ENCODE measurements around the gene RNF130. TPM values are rescaled to one million over a fixed set of nuclear protein-coding genes. Genes with fewer than 3 reads are reported as not detected.

The RNF130 gene
- total RNA-seq, 2 experiments from 2014 or later, result 4.0 to 5.5 TPM

- peaks cover 12% of the 10 kb centered on the region for H3K36me3 Mint-ChIP-seq (ENCODE audit: low read depth)
- peaks cover 17% of the 10 kb centered on the region for H3K4me1 Mint-ChIP-seq (ENCODE audit: low read depth)
- H3K27ac Mint-ChIP-seq, result no peak overlapping the region
- H3K9me3 Mint-ChIP-seq (ENCODE audit: insufficient read depth), result no peaks in the 10 kb centered on the region
- H3K4me3 Mint-ChIP-seq, result peak overlapping the region; percentile 79
- ChIA-PET POLR2A (interaction anchor here (1.1 kb wide), 1 partner anchor 72 kb away, joined by 3 read pairs; no protein-coding TSS in a partner anchor), CTCF (interaction anchor here (0.6 to 1.9 kb wide), 7 partner anchors 8 to 183 kb away, joined by 3 to 9 read pairs (median 4); no protein-coding TSS in a partner anchor)
- DNase-seq, result no peak
- no peaks in the 10 kb centered on the region for H3K27me3 Mint-ChIP-seq (ENCODE audit: low read depth)
- no peak for ATAC-seq
Observed at GRCh38 chr5:179908528-179908927, 163.0 kb downstream of the RNF130 start.

DNA sequence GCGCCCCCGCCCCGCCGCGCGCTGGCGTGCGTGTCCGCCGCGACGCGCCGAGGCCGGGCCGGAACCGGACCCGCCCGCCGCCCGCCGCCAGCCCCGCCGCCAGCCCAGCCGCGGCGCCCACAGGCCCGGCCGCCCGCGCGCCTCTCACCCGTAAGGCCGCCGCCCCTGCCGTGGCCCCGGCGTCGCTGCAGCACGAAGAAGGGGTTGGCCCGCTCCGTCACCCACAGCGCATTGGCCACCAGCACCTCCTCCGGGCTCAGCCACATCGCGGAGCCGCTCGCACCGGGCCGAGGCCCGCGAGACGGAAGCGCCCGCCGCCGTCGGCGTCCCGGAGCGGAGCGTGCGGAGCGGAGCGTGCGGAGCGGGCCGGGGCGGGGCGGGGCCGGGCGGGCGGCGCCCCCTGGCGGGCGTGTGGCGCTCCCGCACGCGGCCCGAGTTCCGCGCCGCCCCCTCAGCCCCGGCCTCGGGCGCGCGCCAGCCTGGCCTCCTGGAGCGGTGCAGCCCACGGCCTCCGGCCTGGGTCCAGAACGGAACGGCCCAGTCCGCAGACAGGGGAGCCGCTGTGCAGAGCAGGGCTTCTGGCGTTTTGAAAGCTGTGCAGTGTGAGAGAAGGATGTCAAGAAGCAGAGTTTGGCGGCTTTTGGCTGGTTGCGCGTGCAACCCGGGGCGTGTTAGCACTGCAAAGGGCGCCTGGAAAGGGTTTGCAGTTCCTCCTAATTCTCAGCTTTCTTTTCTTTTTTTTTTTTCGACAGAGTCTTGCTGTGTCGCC is 163.8 kb downstream of the RNF130 start, which contains the start of gene TBC1D9B:
TBC1D9B (minus strand) TSS at position 342 of the 769 bp plus-strand sequence; CDS start at position 266, 76 bp downstream.
- CTCF ChIA-PET, result interaction anchor here (0.6 to 1.9 kb wide), 9 partner anchors 8 to 184 kb away, joined by 3 to 13 read pairs (median 4); no protein-coding TSS in a partner anchor
- Mint-ChIP-seq H3K27ac (peak within 1 kb of the TSS; percentile 80), H3K9me3 (ENCODE audit: insufficient read depth) (no peaks in the 10 kb centered on the region), H3K36me3 (ENCODE audit: low read depth) (peaks cover 18% of the 10 kb centered on the region), H3K27me3 (ENCODE audit: low read depth) (no peaks in the 10 kb centered on the region), H3K4me1 (ENCODE audit: low read depth) (peaks cover 17% of the 10 kb centered on the region), H3K4me3 (peak within 1 kb of the TSS; percentile 85)
- ATAC-seq, result peak; percentile 93
- POLR2A ChIA-PET, result interaction anchor here (0.8 to 1.1 kb wide), 2 partner anchors 71 to 284 kb away, joined by 3 read pairs; partner anchors contain the start of gene HNRNPH1
- DNase-seq, result peak; percentile 63

DNA sequence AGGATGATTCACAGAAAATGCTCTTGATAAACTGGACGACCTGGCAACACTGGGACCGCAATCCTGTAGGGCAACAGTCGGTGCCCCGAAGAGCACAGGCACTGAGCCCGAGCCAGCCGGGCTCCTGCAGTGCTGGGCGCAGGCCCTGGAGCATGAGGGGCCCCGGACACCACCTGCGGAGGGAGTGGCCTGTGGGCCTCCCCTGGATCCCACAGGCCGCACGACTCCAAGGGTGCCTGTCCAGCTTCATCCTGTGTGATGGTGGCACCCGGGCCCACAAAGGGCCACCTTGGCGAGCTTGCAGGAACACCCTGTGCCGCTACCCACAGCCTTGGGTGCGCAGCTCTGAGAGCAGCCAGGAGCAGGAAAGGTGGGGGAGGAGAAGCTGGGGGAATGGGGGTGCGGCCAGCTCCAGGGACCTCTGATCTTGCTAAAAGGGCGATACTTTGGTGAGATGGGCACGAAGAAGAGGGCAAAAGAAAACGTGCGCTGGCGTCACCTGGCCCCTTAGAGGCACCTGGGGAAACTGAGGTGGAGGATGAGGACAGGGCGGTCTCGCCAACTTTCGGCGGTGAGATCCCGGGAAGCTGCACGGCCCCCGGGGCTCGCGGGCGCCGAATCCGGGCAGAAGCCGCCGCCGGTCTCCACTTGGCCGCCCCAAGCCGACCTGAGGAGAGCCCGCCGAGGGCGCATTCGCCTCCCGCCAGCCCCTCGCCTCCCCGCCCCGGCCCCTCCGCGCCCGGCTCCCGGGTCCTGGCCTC is 164.6 kb downstream of the RNF130 start:
- ATAC-seq, result peak; percentile 39
- CTCF ChIA-PET, result interaction anchor here (1.1 to 2.2 kb wide), 4 partner anchors 69 to 185 kb away, joined by 3 to 13 read pairs (median 6); no protein-coding TSS in a partner anchor
- peak overlapping the region; percentile 80 for H3K27ac Mint-ChIP-seq

GRCh38 chr5:179906294-179906794 is 165.2 kb downstream of the RNF130 start:
- no peak overlapping the region for H3K27ac Mint-ChIP-seq
- DNase-seq, result no peak
- POLR2A ChIA-PET, result interaction anchor here (1.2 to 1.3 kb wide), 2 partner anchors 8 to 104 kb away, joined by 3 to 4 read pairs; no protein-coding TSS in a partner anchor
- ATAC-seq, result no peak
- peaks cover 21% of the 10 kb centered on the region for H3K36me3 Mint-ChIP-seq (ENCODE audit: low read depth)
- peaks cover 17% of the 10 kb centered on the region for H3K4me1 Mint-ChIP-seq (ENCODE audit: low read depth)
- H3K4me3 Mint-ChIP-seq, result peak overlapping the region; percentile 85
- CTCF ChIA-PET, result interaction anchor here (1.1 to 2.2 kb wide), 3 partner anchors 68 to 143 kb away, joined by 3 to 13 read pairs (median 7); no protein-coding TSS in a partner anchor
- H3K27me3 Mint-ChIP-seq (ENCODE audit: low read depth), result no peaks in the 10 kb centered on the region
- H3K9me3 Mint-ChIP-seq (ENCODE audit: insufficient read depth), result no peaks in the 10 kb centered on the region

More for the DNA sequence above, 164.6 kb downstream of the RNF130 start:
- Mint-ChIP-seq H3K9me3 (ENCODE audit: insufficient read depth) (no peaks in the 10 kb centered on the region), H3K27me3 (ENCODE audit: low read depth) (no peaks in the 10 kb centered on the region), H3K4me3 (peak overlapping the region; percentile 85), H3K36me3 (ENCODE audit: low read depth) (peaks cover 20% of the 10 kb centered on the region), H3K4me1 (ENCODE audit: low read depth) (peaks cover 17% of the 10 kb centered on the region)
- POLR2A ChIA-PET, result interaction anchor here (0.7 to 1.3 kb wide), 4 partner anchors 8 to 284 kb away, joined by 3 to 4 read pairs (median 3); partner anchors contain the start of gene HNRNPH1
- DNase-seq, result peak; percentile 45

GRCh38 chr5:179905161-179905560 is 166.4 kb downstream of the RNF130 start:
- CTCF ChIA-PET, result interaction anchor here (0.6 to 2.2 kb wide), 3 partner anchors 103 to 442 kb away, joined by 3 to 7 read pairs (median 4); no protein-coding TSS in a partner anchor
- Mint-ChIP-seq H3K27me3 (ENCODE audit: low read depth) (no peaks in the 10 kb centered on the region), H3K36me3 (ENCODE audit: low read depth) (peaks cover 21% of the 10 kb centered on the region), H3K27ac (no peak overlapping the region), H3K4me3 (no peak overlapping the region), H3K9me3 (ENCODE audit: insufficient read depth) (no peaks in the 10 kb centered on the region), H3K4me1 (ENCODE audit: low read depth) (peaks cover 17% of the 10 kb centered on the region)
- POLR2A ChIA-PET, result interaction anchor here (0.5 kb wide), 1 partner anchor 21 kb away, joined by 3 read pairs; no protein-coding TSS in a partner anchor
- DNase-seq, result no peak
- ATAC-seq, result no peak

Small RNAs within 50 kb of the gene (microRNA-seq; reads per million reads assigned to microRNA genes)
- 17.8 reads per million, percentile 33 among the genes with 10 or more reads in this experiment for gene MIR340

Other genes starting within 250 kb of the RNF130 start
- 10 to 100 TPM; 16.1 to 17.1 TPM for gene MRNIP, start 212.9 kb downstream of the RNF130 start, total RNA-seq
- gene TBC1D9B, start 163.9 kb downstream of the RNF130 start, total RNA-seq, result 10 to 100 TPM; 70.5 to 72.7 TPM
- not detected for gene RASGEF1C, start 137.5 kb upstream of the RNF130 start, total RNA-seq
- 10 to 100 TPM; 42.6 to 44.6 TPM for gene MAPK9, start 220.3 kb upstream of the RNF130 start, total RNA-seq